Measurements from ENCODE around the gene ZC3H18. TPM values are rescaled to one million over a fixed set of nuclear protein-coding genes. Genes with fewer than 3 reads are reported as not detected.
"Not testable (repeated sequence)": the region's sequence is repeated elsewhere in the genome, so short reads cannot be mapped to it uniquely, and the experiment has no call there.

The ZC3H18 gene
- polyA plus RNA-seq, 3 donors = 27.1 to 29.6 (median 29.2) TPM

DNA sequence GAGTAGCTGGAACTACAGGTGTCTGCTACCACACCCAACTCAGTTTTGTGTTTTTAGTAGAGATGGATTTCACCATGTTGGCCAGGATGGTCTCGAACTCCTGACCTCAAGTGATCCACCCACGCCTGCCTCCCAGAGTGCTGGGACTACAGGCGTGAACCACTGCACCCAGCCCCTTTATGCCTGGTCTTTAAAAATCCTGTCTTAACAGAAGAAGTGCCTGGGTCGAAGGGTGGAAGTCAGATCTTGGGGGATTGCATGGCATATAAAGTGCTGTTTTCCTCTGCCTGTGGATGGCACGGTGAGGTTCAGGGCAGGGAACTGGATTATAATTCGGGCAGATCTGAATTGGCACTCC, 30.3 kb downstream of the ZC3H18 start:
- no peak for DNase-seq (ENCODE audit: low read depth in 3 of 3, low spot score in 2 of 3)

DNA sequence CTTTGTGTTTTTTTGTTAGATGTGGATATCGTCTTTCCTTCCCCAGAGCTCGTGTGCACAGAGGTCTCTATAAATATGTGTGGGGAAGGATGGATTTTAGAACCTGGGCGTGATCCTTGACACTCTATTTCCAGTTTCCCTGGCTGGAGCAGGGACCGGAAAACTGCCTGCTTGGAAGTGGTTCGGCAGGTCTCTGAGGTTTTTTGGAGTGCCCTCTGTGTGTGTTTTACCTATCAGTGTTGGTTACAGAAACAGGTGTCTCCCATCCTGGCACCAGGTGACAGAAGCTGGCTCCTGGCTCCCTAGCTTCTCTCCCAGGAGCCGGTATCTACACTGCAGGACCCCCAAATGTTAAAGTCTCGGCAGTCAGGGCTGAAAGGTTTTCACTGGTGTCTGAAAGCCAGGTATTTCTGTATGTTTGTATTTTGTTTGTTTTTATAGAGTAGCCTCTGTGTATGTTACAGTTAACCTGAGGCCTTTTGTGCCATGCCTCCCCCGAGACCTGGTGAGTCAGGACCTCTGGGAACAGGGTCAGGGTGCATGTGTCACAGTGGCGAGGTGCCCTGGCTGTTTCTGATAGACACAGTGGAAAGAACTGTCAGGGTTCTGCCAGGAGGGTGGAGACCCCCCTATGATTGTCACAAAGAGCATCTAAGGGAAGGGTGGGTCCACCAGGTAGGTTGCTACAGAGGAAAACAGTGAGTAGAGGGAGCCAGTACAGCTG, 31.3 kb downstream of the ZC3H18 start:
- DNase-seq (ENCODE audit: low read depth in 3 of 3, low spot score in 2 of 3) = no peak

DNA sequence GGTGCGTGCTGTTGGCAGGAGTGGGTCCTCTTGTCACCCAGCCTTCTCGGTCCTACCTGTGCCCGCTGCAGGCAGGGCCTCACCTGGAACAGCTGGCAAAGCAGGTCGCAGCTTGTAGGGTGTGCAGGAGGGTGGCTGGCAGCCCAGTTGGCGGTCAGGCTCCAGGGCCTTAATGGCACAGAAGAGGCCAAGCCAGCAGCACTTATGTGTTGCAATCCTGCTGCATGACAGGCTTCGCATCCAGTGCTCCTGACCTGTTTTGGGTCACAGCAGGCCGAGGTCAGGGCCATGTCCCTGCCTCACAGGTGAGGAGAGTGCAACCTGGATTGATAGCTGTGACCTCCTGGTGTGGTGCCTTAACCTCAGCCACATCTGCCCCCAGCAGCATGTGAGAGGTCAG, 31.9 kb downstream of the ZC3H18 start:
- DNase-seq (ENCODE audit: low read depth in 3 of 3, low spot score in 2 of 3) = no peak

DNA sequence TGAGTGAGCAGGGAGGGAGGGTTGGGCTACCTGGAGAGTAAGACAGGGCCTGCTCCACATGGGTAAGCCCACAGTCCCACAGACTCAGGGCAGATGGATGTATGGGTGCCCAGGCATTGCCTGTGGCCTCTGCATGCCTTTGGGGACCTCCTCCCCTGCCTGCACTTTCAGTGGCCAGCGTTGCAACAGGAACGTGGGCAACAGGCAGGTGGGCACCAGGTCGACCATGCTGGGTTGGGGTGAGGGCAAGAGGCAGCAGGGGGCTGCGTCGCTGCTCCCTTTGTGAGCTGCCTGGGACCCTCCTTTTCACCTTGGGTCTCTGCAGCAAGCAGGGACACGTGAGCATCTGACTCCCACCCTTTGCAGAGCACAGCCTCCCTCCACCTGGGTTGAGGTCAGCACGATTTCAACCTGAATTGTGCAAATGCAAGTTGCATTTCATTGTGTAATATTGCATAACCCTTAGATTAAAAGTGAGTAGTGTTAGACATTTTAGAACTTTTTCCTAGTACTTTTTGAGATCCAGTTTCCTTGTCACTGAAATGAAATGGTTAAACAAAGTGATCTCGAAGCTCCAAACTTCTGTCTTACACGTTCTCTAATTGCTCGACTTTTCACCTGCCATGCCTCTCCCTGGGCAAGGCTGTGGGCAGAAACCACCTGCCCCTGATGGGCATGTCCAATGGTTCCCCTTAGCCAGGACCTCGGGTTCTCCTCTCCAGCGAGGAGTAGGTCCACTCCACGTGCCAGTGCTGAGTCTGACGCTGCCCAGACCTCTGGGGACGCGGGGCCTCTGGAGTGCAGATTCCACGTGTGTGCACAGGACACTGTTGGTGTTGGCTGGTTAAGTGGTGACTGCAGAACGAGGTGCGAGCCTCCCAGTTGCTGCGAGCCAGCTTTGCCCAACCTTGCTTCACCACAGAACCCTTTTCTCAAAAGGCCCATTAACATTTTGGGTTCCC, 35.3 kb downstream of the ZC3H18 start:
- DNase-seq (ENCODE audit: low read depth in 3 of 3, low spot score in 2 of 3) = no peak

DNA sequence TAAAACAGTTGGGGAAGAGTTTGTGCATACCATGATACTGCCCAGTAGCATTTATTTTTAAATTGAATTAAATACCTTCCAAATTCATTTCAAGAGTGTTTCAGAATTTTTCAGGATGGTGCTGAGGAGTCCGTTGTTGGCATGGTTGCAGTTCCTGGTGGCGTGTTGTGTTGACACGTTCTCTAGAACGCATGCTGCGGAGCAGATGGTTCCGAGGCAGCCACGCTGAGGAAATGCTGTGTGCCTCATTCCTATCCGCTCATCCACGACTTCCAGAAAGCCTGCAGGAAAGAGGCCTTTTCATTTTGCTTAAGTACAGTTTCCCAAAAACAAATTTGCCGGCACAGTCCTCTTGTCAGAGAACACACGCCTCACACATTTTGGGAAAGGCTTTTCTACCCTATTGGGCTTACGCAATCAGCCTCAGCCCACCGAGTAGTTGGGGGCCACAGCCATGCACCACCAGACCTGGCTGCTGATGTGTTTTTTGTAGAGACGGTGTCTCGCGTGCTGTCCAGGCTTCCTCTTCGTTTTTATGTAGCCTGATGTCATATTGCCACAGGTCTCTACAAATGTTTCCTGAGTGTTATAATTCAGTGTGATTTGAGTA, 36.0 kb downstream of the ZC3H18 start:
- DNase-seq (ENCODE audit: low read depth in 3 of 3, low spot score in 2 of 3) = no peak

DNA sequence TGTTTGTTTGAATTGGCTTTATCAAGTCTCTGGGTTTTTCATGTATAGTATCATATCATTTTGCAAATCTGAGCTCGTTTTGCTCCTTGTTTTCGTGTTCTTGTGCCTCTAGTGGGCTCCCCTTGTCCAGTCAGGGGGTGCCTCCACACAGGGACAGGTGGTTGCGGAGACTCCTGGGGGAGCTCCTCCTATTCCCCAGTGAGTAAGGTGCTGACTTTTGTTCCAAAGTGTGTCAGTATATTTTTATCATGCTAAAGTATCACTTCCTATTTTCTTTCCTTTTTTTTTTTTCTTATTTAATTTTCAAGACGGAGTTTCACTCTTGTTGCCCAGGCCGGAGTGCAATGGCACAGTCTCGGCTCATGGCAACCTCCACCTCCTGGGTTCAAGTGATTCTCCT, 37.9 kb downstream of the ZC3H18 start:
- no peak for DNase-seq (ENCODE audit: low read depth in 3 of 3, low spot score in 2 of 3)

DNA sequence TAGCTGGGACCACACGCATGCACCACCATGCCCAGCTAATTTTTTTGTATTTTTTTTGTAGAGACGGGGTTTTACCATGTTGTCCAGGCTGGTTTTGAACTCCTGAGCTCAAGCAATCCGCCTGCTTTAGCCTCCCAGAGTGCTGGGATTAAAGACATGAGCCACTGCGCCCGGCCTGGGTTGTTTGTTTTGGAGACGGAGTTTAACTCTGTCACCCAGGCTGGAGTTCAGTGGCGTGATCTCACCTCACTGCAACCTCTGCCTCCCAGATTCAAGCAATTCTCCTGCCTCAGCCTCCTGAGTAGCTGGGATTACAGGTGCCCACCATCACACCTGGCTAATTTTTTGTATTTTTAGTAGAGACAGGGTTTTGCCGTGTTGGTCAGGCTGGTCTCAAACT, 39.2 kb downstream of the ZC3H18 start:
- DNase-seq (ENCODE audit: low read depth in 3 of 3, low spot score in 2 of 3) = not testable (repeated sequence)

DNA sequence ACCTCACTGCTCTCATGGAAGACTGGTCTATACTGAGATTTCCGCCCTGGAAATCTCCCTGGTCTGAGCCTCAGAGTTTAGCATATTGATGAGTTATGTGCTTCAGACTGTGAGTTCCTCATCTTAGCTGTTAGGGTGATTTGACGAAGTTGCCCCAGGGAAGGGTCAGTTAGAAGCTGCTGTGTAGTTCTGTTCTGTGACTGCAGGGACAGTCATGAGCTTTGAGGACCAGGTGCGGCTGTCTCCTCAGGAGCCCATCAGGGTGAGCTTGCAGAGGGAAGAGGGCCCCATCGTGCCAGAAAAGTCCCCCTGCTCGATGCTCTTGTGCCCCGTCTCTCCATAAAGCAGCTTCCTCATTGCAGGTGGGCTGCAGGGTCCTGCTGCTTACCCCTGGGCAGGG, 39.9 kb downstream of the ZC3H18 start:
- no peak for DNase-seq (ENCODE audit: low read depth in 3 of 3, low spot score in 2 of 3)

DNA sequence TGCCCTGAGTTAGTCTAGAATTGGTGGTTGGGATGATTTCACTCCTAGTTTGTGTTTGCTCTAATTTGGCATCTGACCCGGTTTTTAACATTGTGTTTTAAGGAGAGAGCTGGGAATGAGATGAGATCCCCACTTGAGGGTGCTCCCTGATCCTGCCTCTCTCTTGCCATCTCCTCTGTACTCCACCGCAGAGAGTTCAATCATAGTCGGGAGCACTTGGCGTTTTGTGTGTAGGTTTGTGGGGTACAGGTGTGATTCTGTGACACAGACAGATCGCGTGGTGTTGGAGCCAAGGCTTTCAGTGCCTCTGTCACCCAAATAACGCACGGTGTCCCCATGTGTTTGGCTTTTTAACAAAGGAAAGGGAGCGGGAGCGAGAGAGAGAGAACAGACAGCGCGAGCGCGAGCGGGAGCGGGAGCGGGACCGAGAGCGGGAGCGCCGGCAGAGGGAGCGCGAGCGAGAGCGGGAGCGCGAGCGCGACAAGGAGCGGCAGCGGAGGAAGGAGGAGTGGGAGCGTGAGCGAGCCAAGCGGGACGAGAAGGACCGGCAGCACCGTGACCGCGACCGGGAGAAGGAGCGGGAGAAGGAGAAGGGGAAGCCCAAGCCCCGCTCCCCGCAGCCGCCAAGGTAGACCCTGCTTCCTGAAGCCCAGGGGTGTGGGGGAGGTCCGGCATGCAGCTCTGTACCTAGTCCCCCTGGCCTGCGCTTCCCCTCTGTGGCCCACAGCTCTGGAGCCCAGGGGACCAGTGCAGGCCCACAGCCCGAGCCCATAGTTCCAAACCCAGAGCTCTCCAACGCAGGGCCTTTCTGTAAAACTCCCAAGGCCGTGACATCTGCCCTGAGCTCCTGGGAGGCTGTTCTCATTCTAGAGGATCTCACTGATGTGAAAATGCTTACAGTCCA, 41.0 kb downstream of the ZC3H18 start:
- peak in 1 of 3 donors; percentile 63 for DNase-seq (ENCODE audit: low read depth in 3 of 3, low spot score in 2 of 3)

DNA sequence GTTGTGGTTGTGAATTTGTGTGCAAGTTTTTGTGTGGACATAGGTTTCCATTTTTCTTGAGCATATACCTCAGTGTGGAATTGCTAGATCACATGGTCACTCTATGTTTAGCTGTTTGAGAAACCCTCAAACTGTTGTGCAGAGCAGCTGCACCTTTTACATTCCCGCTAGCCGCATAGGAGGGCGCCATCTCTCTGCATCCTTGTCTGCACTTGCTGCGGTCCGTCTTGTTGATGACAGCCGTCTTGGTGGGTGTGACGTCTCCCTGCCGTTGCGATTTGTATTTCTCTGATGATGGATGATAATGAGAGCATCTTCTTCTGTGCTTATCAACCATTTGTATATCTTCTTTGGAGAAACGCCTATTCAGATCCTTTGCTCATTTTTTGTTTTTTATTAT, 43.1 kb downstream of the ZC3H18 start:
- DNase-seq (ENCODE audit: low read depth in 3 of 3, low spot score in 2 of 3) = no peak

DNA sequence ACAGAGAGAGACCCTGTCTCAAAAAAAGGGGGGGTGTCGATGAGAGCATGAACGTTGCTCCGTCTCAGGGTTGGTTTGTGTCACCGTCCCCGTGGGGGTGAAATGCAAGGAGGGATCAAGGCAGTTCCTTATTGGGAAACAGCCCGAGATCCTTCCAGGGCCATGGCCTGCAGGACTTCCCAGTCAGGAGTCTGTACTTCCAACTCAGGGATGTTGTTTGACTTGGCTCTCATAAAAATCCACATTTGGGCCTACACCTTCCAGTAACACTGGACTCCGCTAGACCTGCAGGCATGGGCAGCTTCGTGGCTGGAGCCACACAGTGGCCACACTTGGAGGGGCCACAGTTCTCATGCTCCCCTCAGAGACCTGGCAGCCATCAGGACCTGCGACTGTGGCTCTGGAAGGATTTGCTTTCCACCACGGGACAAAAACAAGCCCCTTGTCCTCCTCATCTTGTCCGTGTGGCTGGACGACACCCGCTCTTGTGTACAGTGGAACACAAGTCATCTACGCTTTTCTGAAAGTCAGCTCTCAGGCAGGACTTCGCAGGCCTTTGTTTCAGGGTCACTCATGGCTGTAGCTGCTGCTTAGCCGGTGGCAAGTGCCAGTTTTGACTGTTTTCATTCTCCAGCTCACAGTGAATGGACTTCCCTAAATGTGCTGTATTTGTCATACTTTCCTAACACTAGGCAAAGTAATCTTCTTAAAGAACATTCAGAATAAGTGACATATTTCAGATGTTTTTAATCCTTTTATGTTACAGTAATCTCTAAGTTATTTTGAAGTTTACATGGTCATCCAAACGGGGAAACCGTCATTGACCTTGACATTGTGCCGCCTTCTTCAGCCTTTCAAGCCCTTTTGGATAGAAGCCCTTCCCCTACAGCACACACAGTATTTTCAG, 44.0 kb downstream of the ZC3H18 start:
- no peak for DNase-seq (ENCODE audit: low read depth in 3 of 3, low spot score in 2 of 3)

DNA sequence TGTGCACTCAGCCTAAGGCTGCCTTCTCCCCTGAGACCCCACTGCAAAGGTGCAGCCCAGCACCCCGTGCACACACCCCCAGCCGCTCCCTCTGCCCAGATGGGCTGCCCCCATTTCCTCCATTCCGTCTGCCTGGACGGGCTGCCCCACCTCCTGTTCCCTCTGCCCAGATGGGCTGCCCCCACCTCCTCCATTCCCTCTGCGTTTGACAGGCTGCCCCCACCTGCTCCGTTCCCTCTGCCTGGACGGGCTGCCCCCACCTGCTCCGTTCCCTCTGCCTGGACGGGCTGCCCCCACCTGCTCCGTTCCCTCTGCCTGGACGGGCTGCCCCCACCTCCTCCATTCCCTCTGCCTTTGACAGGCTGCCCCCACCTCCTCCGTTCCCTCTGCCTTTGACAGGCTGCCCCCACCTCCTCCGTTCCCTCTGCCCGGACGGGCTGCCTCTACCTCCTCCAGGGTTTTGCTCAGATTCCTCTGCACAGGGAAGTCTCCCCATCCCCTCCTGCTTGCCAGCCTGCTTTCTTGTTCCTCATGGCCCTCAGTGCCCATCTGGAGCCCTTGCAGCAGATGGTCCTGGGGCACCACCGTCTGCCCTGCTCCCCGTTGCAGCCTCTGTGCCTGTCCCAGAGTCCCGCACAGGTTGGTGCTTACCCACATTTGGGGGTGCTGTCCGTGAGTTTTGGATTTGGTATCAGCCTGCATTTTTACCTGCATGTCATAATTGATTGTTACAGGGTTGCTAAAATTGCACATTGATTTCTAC, 44.8 kb downstream of the ZC3H18 start:
- no peak for DNase-seq (ENCODE audit: low read depth in 3 of 3, low spot score in 2 of 3)

DNA sequence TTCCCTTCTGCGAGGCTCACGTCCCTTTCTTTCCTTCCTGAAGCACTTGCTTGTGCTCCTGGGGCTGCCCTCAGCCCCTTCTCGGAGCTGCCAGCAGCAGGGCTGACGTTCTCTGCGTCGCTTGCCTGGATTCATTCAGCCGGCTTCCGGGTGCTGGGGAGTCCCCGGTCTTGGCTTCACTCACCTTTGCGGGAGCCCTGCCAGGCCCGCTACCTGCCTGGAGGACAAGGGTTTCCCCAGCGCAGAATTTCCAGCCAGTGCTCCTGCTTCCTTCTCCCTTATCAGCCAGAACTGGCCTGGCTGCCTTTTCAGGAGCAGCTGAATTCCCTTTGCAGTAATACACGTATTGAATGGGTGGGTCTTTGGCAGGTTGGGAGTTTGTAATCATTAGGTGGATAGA, 46.1 kb downstream of the ZC3H18 start:
- no peak for DNase-seq (ENCODE audit: low read depth in 3 of 3, low spot score in 2 of 3)

DNA sequence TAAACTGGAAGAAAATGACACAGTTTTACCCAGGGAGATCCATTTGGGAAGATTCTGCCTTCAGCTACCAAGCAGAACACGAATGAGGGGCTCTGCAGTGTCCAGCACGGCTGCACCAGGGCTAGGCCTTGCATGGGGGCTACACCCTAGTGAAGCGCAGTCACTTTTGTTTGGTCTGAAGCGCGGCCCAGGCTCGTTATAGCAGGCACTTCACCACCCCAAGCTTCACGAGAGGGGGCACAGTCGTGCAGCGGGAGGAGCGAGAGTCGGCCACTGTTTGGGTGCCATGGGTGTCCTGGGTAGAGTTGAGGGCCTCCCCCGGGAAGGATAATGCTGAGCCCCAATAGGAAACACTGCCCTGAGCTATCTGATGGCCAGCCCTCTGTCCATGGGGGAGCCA, 46.5 kb downstream of the ZC3H18 start:
- no peak for DNase-seq (ENCODE audit: low read depth in 3 of 3, low spot score in 2 of 3)

DNA sequence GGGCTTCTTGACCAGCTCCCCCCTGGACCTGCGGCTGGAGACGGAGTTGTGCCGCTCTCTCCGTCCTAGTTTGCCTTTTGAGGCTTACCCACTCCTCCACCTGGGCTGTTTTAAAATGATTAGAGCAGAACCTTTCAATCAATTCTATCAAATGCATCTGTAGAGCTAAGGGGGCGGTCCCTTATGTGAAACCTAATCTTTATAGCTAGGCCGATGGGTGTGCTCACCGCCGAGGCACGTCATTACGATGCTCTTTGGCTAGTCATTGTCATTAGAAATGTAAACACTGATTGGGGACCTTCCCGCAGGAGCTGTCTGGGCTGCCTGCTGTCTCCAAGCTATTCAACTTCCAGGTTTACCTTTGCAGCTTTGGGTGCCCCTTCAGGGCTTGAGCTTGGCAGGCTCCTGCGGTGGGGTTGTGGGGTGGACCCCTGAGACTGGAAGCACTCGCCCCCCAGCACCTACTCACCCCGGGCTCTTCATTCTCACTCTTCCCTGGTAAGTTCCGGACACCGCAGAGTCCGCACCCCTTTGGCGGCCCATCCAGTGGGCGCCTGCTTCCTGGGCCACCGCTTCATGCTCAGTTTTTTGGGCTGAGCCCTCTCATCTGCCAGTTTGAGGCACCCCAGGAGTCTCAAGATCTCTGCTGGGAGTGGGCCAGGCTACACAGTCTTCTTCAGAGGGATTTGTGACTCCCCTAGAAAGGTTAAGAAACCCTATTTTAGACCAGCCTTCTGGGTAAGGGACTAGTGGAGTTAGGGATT, 47.2 kb downstream of the ZC3H18 start:
- DNase-seq (ENCODE audit: low read depth in 3 of 3, low spot score in 2 of 3) = no peak

DNA sequence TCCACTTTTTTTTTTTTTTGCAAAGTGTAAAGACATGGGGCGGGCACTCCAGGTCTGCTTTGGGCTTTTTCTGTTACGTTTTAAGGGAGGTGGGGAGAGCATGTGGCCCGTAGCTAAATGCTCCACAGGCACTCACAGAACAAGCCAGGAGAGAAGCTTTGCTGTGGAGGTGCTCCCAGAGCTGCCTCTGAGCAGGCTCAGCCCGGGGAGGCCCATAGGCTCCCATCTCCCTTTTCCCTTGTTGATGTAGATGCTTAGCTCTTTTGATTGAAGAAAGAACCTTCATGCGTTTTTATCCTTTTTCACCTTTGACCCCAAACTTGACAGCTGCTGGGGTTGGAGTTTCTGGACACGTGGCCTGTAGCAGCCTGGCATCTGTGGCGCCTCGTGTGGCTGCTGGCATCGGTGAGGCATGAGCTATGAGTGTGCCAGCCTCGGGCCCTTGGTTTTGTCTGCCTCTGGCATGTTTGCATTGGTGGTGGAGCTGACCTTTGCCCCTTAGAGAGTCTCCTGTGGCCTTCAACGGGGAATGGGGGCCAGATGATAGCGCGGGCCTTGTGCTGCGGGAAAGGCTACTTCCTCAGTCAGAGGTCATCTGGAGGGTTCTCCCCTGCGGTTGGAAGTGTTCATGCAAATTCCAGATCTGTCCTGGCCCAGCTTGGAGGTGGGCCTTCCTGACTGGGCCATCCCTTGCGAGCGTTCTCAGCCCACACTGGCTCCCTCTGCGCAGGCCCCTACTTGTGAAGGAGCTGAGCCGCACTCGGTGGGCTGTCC, 48.2 kb downstream of the ZC3H18 start:
- no peak for DNase-seq (ENCODE audit: low read depth in 3 of 3, low spot score in 2 of 3)

DNA sequence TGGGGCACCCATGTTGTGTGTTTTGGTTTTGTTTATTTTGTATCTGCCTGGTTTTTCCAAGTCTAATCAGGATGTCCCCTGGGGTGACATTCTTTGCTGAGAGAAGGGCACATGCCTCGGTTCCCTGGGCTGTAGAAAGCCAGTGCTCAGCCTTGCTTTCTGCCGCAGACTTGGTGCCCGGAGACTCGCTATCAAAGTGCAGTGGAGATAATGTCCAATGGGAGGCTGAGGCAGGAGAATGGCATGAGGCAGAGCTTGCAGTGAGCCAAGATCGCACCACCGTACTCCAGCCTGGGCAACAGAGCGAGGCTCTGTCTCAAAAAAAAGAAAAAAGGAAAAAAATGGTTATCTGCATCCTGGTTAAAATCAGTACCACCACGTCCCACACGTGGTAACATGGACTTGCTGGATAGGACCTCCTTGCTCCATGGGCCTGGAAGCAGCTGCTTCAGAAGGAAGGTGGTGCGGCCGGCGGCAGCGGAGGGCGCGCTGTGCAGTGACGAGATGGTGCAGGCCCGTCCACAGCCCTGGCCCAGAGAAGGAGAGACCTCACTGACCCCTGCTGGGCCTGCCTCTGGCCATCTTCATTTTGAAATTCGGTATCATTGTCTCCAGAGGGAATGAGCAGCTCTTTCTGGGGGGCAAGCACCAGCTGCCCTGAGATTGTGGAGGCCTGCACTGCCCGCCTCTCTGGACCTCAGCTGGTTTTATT, 48.9 kb downstream of the ZC3H18 start:
- DNase-seq (ENCODE audit: low read depth in 3 of 3, low spot score in 2 of 3) = no peak
